Activated B cell treated with CpG ODN at 0.5 μM for 24 hours (primary cell): ENCODE measurements around the gene PCF11. TPM values are rescaled to one million over a fixed set of nuclear protein-coding genes. Genes with fewer than 3 reads are reported as not detected.
"Not testable (repeated sequence)": the region's sequence is repeated elsewhere in the genome, so short reads cannot be mapped to it uniquely, and the experiment has no call there.

Experiments
- ATAC-seq: fragments of 200-7000 bp; cut with Tn5 transposase; one replicate; pipeline ENCODE4 v1.10.0; 2021; ENCODE audit warnings: low read depth, mild to moderate bottlenecking, moderate library complexity
- CTCF ChIA-PET: fragments of 350-600 bp; sonication (Branson Sonifier 250); formaldehyde crosslinking; loops from one replicate; lab custom pipeline; 2021; ENCODE audit warnings: antibody characterized with exemption; lab: Charles Lee
- POLR2A ChIA-PET: fragments of 350-600 bp; sonication (Branson Sonifier 250); formaldehyde crosslinking; loops from one replicate; lab custom pipeline; 2021; ENCODE audit warnings: antibody characterized with exemption; lab: Charles Lee
- DNase-seq: peaks from one replicate; pipeline ENCODE4 v3.0.0; 2022
- H3K27ac Mint-ChIP-seq: one replicate; pipeline ENCODE4 v1.8.0; 2020; ENCODE audit warnings: mixed read lengths
- H3K27me3 Mint-ChIP-seq: one replicate; pipeline ENCODE4 v1.8.0; 2021; ENCODE audit warnings: mixed read lengths
- H3K36me3 Mint-ChIP-seq: one replicate; pipeline ENCODE4 v1.8.0; 2021; ENCODE audit warnings: low read depth, mixed read lengths
- H3K4me1 Mint-ChIP-seq: one replicate; pipeline ENCODE4 v1.8.0; 2021; ENCODE audit warnings: mixed read lengths
- H3K4me3 Mint-ChIP-seq: one replicate; pipeline ENCODE4 v1.8.0; 2020; ENCODE audit warnings: mild to moderate bottlenecking, mixed read lengths
- H3K9me3 Mint-ChIP-seq: one replicate; pipeline ENCODE4 v1.8.0; 2020; ENCODE audit warnings: mixed read lengths
- intact Hi-C: fragments of 100-400 bp; cut with micrococcal nuclease; formaldehyde crosslinking; loops from one replicate; pipeline ENCODE4 v1.15.1; 2024
- total RNA-seq: library from RNA; stranded (reverse); gene quantifications from 2 replicates; pipeline ENCODE4 v1.2.3, GENCODE V29; 2022
- TF ChIP-seq, protein P1 (sequence below): fragments of 200-600 bp; IDR thresholded peaks from one replicate; pipeline ENCODE4 v1.8.0; 2022; ENCODE audit warnings: antibody characterized with exemption, mild to moderate bottlenecking

Gene PCF11
- total RNA-seq, 1 donor from 2014 or later, result 123 TPM

DNA sequence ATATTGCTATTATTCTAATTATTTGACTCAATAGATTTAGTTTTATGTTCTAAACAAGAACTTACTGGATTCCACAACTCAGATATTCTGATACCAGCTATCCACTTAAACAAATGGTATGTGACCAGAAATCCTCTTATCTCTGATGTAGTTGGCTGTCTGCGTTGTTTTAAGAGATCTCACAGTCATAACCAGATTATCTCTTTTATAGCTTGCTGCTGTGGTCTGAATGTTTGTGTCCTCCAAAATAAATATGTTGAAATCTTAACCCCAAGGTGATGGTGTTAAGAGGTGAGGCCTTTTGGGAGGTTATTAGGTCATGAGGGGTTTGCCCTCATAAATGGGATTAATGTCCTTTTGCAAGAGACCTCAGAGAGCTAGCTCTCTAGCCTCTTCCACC lies 49.3 kb downstream of the PCF11 start:
- Mint-ChIP-seq H3K4me3 (no peak overlapping the region), H3K27ac (no peak overlapping the region), H3K9me3 (no peaks in the 10 kb centered on the region), H3K4me1 (no peaks in the 10 kb centered on the region), H3K36me3 (peaks cover 43% of the 10 kb centered on the region), H3K27me3 (no peaks in the 10 kb centered on the region)
- ChIA-PET CTCF (no interaction called here), POLR2A (no interaction called here)
- intact Hi-C loops, result no loop called here
- TF ChIP-seq, protein P1, sequence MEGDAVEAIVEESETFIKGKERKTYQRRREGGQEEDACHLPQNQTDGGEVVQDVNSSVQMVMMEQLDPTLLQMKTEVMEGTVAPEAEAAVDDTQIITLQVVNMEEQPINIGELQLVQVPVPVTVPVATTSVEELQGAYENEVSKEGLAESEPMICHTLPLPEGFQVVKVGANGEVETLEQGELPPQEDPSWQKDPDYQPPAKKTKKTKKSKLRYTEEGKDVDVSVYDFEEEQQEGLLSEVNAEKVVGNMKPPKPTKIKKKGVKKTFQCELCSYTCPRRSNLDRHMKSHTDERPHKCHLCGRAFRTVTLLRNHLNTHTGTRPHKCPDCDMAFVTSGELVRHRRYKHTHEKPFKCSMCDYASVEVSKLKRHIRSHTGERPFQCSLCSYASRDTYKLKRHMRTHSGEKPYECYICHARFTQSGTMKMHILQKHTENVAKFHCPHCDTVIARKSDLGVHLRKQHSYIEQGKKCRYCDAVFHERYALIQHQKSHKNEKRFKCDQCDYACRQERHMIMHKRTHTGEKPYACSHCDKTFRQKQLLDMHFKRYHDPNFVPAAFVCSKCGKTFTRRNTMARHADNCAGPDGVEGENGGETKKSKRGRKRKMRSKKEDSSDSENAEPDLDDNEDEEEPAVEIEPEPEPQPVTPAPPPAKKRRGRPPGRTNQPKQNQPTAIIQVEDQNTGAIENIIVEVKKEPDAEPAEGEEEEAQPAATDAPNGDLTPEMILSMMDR, result no peak
- DNase-seq (no peak), ATAC-seq (no peak)

DNA sequence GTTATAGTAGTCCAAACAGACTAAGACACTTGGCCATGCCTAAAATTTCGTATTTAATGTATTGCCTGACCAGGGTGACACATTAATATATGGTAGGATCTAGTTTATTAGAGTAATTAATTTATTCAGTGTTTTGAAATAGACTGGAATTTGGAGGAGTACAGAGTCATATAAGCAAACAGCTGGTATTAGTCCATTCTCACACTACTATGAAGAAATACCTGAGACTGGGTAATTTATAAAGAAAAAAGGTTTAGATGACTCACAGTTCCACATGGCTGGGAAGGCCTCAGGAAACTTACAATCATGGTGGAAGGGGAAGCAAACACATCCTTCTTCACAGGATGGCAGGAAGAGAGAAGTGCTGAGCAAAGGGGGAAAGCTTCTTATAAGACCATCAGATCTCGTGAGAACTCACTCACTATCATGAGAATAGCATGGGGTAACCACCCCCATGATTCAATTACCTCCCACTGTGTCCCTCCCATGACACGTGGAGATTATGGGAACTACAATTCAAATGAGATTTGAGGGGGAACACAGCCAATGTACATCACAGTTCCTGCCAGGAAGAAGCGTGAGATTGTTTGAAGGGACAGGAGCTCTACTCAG lies 49.9 kb downstream of the PCF11 start:
- H3K4me3 Mint-ChIP-seq, POLR2A ChIA-PET, H3K27ac Mint-ChIP-seq, H3K4me1 Mint-ChIP-seq, DNase-seq, intact Hi-C loops, ATAC-seq, H3K9me3 Mint-ChIP-seq, CTCF ChIA-PET, H3K27me3 Mint-ChIP-seq: not testable (repeated sequence)
- H3K36me3 Mint-ChIP-seq, result peaks cover 46% of the 10 kb centered on the region

- POLR2A ChIA-PET, result no interaction called here
- CTCF ChIA-PET, result no interaction called here
- intact Hi-C loops, result no loop called here
- H3K4me1 Mint-ChIP-seq, result no peaks in the 10 kb centered on the region
- no peak overlapping the region for H3K27ac Mint-ChIP-seq
- ATAC-seq (no peak), DNase-seq (no peak)
- H3K9me3 Mint-ChIP-seq, result no peaks in the 10 kb centered on the region
- peaks cover 7% of the 10 kb centered on the region for H3K36me3 Mint-ChIP-seq
- H3K27me3 Mint-ChIP-seq, result no peaks in the 10 kb centered on the region
- H3K4me3 Mint-ChIP-seq, result no peak overlapping the region
- TF ChIP-seq, protein P1, result no peak
These were observed 62.2 kb downstream of the PCF11 start for GRCh38 chr11:83219095-83219494.

DNA sequence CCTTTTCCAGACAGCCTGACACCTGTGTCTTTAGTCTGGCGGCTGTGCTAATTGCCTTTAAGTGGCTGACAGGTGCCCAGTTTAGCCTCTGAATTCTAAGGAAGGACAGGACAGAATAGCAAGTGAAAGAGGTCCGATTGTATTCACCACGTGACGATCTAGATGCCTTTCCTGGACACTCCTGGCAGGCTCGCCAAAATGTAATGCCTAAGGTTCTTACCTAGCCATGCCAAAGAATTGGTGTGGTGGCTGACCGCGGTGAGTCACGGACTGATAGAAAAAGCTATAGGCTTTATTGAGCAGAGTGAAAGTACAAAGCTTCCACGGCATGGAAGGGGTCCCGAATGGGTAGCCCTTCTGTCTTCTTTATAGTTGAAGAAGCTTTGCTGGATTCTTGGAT lies 63.3 kb downstream of the PCF11 start:
- Mint-ChIP-seq H3K27me3 (no peaks in the 10 kb centered on the region), H3K4me3 (no peak overlapping the region), H3K4me1 (no peaks in the 10 kb centered on the region), H3K36me3 (peaks cover 3% of the 10 kb centered on the region), H3K9me3 (no peaks in the 10 kb centered on the region), H3K27ac (no peak overlapping the region)
- no peak for ATAC-seq
- intact Hi-C loops, result no loop called here
- no peak for DNase-seq
- TF ChIP-seq, protein P1, result no peak
- POLR2A ChIA-PET, result no interaction called here
- CTCF ChIA-PET, result no interaction called here

- POLR2A ChIA-PET, result no interaction called here
- H3K9me3 Mint-ChIP-seq, result no peaks in the 10 kb centered on the region
- no peak overlapping the region for H3K4me3 Mint-ChIP-seq
- no peaks in the 10 kb centered on the region for H3K36me3 Mint-ChIP-seq
- CTCF ChIA-PET, result no interaction called here
- H3K27ac Mint-ChIP-seq, result no peak overlapping the region
- intact Hi-C loops, result no loop called here
- ATAC-seq (no peak), DNase-seq (no peak)
- TF ChIP-seq, protein P1, result no peak
- no peaks in the 10 kb centered on the region for H3K4me1 Mint-ChIP-seq
- no peaks in the 10 kb centered on the region for H3K27me3 Mint-ChIP-seq
These were observed 64.8 kb downstream of the PCF11 start for GRCh38 chr11:83221694-83222093.

DNA sequence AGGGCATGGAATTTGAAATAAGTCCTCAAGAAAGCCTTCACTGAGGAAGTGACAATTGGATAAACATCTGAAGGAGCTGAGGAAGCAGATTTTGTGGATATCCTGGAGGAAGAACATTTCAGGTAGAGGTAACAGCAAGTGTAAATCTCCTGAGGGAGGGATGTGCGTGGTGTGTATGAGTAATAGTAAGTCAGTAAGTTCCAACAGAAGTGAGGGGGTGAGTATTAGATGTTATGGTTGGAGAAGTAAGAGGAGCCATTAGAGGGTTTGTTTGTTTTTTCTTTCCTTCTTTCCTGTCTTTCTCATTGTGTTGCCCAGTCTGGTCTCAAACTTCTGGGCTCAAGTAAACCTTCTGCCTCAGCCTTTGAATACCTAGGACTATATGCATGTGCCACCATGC lies 65.6 kb downstream of the PCF11 start:
- TF ChIP-seq, protein P1, result no peak
- DNase-seq (no peak), ATAC-seq (no peak)
- POLR2A ChIA-PET, result no interaction called here
- Mint-ChIP-seq H3K9me3 (no peaks in the 10 kb centered on the region), H3K27me3 (no peaks in the 10 kb centered on the region), H3K4me1 (no peaks in the 10 kb centered on the region), H3K27ac (no peak overlapping the region), H3K36me3 (no peaks in the 10 kb centered on the region), H3K4me3 (no peak overlapping the region)
- CTCF ChIA-PET, result no interaction called here
- intact Hi-C loops, result no loop called here
